ENCODE data around the gene CFAP45.

CFAP45 gene

DNA sequence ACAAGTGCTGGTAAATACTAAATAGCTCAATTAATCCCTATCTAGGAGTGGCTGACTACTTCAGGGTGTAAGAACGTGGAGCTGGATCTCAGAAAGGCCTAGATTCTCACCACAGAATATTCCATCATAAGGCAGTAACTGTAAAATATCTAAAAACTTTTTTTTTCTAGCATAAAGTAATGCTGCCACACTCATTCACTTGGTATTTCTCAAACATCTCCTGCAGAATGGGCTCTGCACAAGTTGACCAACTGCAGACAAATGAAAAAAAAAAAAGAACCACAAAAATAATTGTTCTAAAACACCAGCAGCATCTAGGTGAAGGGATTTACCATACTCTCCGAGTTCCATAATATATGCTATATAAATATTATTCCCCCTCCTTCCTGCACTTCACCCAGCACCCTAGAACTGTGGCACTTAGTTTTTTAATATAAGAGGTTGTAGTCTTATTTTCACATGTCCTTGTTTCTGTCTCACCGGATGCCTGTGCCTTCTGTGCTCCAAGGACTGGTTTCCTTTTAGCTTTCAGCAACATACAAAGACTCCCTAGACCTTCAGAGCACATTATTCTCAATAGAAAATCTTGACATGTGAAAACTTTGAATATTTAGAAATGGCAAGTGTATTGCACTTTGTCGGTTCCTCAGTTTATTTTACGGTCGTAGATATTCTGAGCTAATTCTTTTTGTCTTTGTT is 46.4 kb downstream of the CFAP45 start:
- no peak for DNase-seq (ENCODE audit: low read depth in 2 of 2)

- no peak for DNase-seq (ENCODE audit: low read depth in 2 of 2)
These were observed 48.6 kb downstream of the CFAP45 start for GRCh38 chr1:159851407-159851806.

GRCh38 chr1:159849626-159850366 is 50.2 kb downstream of the CFAP45 start:
- no peak for DNase-seq (ENCODE audit: low read depth in 2 of 2)

- DNase-seq (ENCODE audit: low read depth in 2 of 2), result no peak
These were observed 51.6 kb downstream of the CFAP45 start for GRCh38 chr1:159848326-159848725.

- DNase-seq (ENCODE audit: low read depth in 2 of 2), result no peak
These were observed 52.7 kb downstream of the CFAP45 start for GRCh38 chr1:159847231-159847630.

GRCh38 chr1:159845751-159846629 is 54.0 kb downstream of the CFAP45 start:
- DNase-seq (ENCODE audit: low read depth in 2 of 2), result no peak

DNA sequence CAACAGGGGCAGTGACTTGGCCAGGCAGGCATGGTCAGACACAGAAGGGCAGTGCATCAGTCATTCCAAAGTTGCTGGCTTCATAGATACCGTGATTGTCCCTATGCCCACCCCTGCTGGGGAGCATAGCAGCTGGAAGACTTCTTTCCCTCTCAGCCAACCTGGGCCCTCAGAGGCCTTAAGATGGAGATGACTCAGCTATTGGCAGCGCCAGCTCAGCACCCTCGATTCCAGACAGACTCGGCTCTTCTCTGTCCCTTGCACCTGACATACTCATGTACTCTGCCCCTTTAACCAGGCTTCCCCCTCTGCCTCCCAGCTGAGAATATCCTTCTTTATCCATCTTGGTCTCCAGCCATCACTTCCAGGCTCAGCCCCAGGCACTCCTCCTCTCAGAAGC is 56.5 kb downstream of the CFAP45 start:
- DNase-seq (ENCODE audit: low read depth in 2 of 2), result no peak

GRCh38 chr1:159841749-159842148 is 58.2 kb downstream of the CFAP45 start:
- no peak for DNase-seq (ENCODE audit: low read depth in 2 of 2)

- no peak for DNase-seq (ENCODE audit: low read depth in 2 of 2)
These were observed 60.7 kb downstream of the CFAP45 start for GRCh38 chr1:159839116-159839849.

GRCh38 chr1:159838715-159839114 is 61.2 kb downstream of the CFAP45 start:
- no peak for DNase-seq (ENCODE audit: low read depth in 2 of 2)

DNA sequence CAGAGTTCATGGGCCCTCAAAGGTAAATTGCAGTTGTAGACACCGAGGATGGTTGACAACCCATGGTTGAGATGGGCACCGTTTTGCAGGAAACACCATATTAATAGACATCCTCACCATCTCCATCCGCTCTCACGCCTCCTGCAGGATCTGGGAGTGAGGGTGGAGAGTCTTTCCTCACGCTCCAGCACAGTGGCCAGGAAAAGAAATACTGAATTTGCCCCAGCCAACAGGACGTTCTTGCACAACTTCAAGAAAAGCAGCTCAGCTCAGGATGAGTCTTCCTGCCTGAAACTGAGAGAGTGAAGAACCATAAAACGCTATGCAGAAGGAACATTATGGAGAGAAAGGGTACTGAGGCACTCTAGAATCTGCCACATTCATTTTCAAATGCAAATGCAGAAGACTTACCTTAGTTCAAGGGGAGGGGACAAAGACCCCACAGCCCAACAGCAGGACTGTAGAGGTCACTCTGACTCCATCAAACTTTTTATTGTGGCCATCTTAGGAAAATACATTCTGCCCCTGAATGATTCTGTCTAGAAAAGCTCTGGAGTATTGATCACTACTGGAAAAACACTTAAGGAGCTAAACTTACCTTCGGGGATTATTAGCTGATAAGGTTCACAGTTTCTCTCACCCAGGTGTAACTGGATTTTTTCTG is 64.0 kb downstream of the CFAP45 start:
- no peak for DNase-seq (ENCODE audit: low read depth in 2 of 2)

DNA sequence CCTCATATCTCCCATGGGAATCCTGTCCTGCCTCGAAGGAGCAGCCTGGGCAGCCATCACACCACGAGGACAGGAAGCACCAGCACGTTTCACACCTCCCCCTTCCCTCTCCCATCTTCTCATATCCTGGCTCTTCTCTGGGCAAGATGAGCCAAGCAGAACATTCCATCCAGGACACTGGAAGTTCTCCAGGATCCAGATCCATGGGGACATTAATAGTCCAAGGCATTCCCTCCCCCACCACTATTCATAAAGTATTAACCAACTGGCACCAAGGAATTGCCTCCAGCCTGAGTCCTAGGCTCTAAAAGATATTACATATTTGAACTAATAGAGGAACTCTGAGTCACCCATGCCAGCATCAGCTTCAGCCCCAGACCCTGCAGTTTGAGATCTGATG is 64.6 kb downstream of the CFAP45 start:
- DNase-seq (ENCODE audit: low read depth in 2 of 2), result no peak

DNA sequence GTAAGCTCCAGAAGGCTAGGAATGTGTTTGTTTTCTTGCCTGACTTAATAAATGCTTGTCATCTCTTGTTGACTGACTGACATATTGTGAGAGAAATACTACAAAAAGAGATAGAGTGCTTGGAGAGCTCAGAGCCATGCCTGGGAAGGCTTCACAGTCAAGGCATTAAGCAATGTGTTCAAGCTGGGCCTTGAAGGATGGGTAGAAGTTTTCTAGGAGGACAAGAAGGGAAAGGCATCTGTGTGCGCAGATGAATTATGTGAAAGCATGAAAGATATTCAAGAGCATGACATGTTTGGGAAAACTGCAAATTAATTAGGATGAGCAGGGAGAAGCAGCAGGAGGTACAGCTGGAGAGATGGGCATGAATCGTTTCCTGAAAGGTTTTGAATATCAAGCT is 67.7 kb downstream of the CFAP45 start:
- DNase-seq (ENCODE audit: low read depth in 2 of 2), result no peak

DNA sequence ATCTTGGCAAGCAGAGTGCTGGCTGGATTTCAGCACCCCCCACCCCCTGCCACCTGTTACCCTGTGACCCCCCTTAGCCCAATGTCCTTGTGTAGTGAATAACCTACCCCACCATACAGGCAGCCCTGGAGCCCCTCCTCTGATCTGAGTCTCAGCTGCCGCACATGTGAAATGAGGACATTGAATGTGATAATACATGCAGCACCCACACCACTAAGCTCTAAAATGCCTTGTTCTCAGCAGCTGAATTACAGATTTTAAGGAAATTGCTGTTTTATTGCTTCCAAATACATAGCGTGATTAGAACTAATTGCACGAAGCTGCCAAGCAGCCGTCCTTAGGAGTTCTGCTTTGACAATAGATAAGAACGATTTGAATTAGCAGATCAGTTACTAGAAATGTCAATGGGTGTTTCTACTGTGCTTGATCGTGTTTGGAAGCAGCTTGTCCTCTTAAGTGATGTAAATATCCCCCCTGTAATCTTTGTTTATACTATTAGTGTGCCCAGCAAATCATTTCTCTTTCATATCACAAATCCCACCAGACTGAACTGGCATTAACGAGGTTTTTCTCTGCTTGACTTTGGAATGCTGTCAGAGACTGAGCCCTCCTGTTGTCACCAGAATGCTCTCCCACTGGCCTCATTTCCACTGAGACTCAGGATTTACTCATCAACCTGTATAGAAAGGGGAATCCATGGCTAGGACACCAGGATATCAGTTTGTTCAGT is 68.4 kb downstream of the CFAP45 start:
- no peak for DNase-seq (ENCODE audit: low read depth in 2 of 2)

DNA sequence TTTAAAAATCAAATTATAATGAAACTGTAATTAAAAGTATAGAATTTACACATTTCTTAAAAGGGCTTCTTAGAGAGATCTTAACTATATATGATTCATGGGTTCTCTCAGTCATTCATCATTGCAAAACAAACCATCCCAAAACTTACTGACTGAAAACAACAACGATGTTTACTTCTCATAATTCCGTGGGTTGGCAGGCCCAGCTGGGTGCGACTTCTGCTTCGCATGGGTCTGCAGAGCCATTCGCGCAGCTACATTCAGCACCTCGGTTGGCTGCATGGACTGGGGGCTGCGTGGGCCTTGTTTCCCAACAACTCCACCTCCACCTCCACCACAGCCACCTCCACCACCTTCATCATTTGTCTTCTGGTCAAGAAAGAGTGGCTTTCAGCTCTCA is 69.2 kb downstream of the CFAP45 start:
- DNase-seq (ENCODE audit: low read depth in 2 of 2), result no peak

DNA sequence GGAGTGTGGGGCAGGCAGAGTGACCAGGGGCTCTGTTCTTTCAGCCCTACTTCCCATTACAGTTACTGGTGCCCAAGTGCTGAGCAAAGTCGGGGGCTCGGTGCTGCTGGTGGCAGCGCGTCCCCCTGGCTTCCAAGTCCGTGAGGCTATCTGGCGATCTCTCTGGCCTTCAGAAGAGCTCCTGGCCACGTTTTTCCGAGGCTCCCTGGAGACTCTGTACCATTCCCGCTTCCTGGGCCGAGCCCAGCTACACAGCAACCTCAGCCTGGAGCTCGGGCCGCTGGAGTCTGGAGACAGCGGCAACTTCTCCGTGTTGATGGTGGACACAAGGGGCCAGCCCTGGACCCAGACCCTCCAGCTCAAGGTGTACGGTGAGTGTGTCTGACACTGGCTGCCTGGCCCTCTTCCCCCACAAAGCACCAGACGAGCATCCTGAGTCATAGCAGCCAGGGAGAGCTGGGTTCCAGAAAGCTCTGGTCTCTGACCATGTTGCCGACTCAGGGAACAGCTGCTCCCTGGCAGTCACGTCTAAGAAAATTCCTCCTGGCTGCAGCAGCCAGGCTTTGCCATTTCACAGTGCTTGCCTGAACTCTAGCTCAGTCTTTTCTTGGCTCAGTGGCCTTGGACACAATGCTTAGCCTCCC is 70.0 kb downstream of the CFAP45 start:
- DNase-seq (ENCODE audit: low read depth in 2 of 2), result no peak

DNA sequence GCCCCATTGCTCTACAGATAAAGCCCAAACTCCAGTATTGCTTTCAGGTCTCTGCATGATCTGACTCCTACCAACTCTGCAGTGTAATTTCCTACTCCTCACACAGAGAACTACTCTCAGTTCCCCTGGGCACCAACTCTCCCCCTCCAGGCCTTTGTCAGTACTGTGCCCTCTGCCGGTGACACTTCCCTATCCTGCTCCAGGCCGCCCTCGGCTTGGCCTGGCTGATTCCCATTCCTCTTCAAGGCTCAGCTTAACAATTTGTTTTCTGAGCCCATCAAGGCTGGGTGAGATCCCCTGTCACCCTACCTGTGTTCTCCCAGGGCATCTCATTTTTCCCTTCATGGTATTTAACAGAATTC is 70.7 kb downstream of the CFAP45 start:
- DNase-seq (ENCODE audit: low read depth in 2 of 2), result no peak

DNA sequence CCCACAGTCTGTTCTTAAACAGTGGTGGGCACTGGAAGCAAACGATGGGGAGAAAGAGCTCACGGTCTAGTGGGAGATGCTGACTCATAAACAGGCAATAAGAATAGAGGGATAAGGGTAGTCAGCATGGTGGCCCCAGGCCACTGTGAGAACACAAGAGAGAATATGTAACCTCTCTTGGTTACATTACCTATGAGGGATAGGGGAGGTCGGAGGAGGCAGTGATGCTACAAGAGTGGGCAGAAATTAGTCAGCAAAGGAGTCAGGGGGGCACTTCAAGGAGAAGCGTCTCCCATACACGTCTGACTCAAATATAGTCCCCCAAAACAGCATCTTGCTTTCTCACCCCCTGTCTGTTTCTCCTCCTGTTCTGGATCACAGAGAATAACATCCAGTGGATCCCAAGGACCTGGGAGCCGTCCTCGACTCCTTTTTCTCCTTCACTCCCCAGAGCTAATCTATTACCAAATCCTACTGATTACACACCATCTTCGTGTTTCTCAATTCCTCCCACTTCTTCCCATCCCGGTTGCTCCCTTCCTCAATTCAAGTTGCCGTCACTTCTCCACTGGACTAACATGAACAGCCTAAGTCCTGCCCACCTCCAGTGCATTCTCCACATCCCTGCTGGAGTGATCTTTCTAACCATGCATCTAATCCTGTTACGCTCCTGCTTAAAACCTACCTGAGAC is 71.2 kb downstream of the CFAP45 start:
- no peak for DNase-seq (ENCODE audit: low read depth in 2 of 2)

GRCh38 chr1:159828176-159828575 is 71.8 kb downstream of the CFAP45 start:
- no peak for DNase-seq (ENCODE audit: low read depth in 2 of 2)

- no peak for DNase-seq (ENCODE audit: low read depth in 2 of 2)
These were observed 72.4 kb downstream of the CFAP45 start for GRCh38 chr1:159827549-159827948.
